HFFc6 (cell line): ENCODE results near the gene TMEM151B. TPM values are rescaled to one million over a fixed set of nuclear protein-coding genes. Genes with fewer than 3 reads are reported as not detected.
"Not testable (repeated sequence)": the region's sequence is repeated elsewhere in the genome, so short reads cannot be mapped to it uniquely, and the experiment has no call there.

ENCODE experiments used
- DNase-seq: peaks from one replicate; pipeline ENCODE4 v3.0.0-alpha.2; 2018
- H3K27ac Mint-ChIP-seq: 2 replicates; pipeline ENCODE4 v1.8.0; 2020; ENCODE audit warnings: mild to moderate bottlenecking, mixed read lengths
- H3K27me3 Mint-ChIP-seq: 2 replicates; pipeline ENCODE4 v1.8.0; 2021; ENCODE audit warnings: mild to moderate bottlenecking, moderate library complexity, mixed read lengths; ENCODE audit not compliant: insufficient read depth
- H3K36me3 Mint-ChIP-seq: 2 replicates; pipeline ENCODE4 v1.8.0; 2021; ENCODE audit warnings: low read depth, mixed read lengths
- H3K4me1 Mint-ChIP-seq: 2 replicates; pipeline ENCODE4 v1.8.0; 2020; ENCODE audit warnings: low read depth, mixed read lengths
- H3K4me3 Mint-ChIP-seq: 2 replicates; pipeline ENCODE4 v1.8.0; 2020; ENCODE audit warnings: mild to moderate bottlenecking, moderate library complexity, mixed read lengths
- H3K9me3 Mint-ChIP-seq: 2 replicates; pipeline ENCODE4 v1.8.0; 2020; ENCODE audit warnings: mild to moderate bottlenecking, mixed read lengths
- CTCF ChIP-seq: fragments of 200-600 bp; sonication (generic); IDR thresholded peaks from 2 replicates; pipeline ENCODE4 v1.5.0; 2021; ENCODE audit warnings: antibody characterized with exemption, mild to moderate bottlenecking
- total RNA-seq, 6 experiments: library from RNA; stranded (reverse); fragmentation: NEBNext Ultra II Directional; extraction: Animal tissue kit (Norgen Biotek cat#: 25700); gene quantifications; 2 replicates in 1 of 6; 3 replicates in 5 of 6; pipeline ENCODE4 v1.2.3, GENCODE V29; 2021

Gene TMEM151B
- total RNA-seq, 6 experiments from 2014 or later = not detected

- H3K36me3 Mint-ChIP-seq = no peaks in the 10 kb centered on the region
- peaks cover 36% of the 10 kb centered on the region for H3K4me1 Mint-ChIP-seq
- H3K27ac Mint-ChIP-seq = no peak overlapping the region
Observed at GRCh38 chr6:44230034-44230675, 40.1 kb upstream of the TMEM151B start.

GRCh38 chr6:44231426-44231825 lies 38.8 kb upstream of the TMEM151B start:
- not testable (repeated sequence) for H3K27ac Mint-ChIP-seq, H3K9me3 Mint-ChIP-seq, H3K27me3 Mint-ChIP-seq, H3K36me3 Mint-ChIP-seq, H3K4me3 Mint-ChIP-seq, DNase-seq
- H3K4me1 Mint-ChIP-seq = peaks cover 45% of the 10 kb centered on the region

More at GRCh38 chr6:44230034-44230675, 40.1 kb upstream of the TMEM151B start:
- no peaks in the 10 kb centered on the region for H3K9me3 Mint-ChIP-seq
- no peak for DNase-seq
- no peak for TF ChIP-seq CTCF
- H3K27me3 Mint-ChIP-seq = peaks cover 2% of the 10 kb centered on the region
- H3K4me3 Mint-ChIP-seq = no peak overlapping the region

- Mint-ChIP-seq H3K36me3 (no peaks in the 10 kb centered on the region), H3K4me3 (no peak overlapping the region), H3K9me3 (no peaks in the 10 kb centered on the region), H3K27me3 (peaks cover 2% of the 10 kb centered on the region), H3K27ac (peak overlapping the region; percentile 87), H3K4me1 (peaks cover 52% of the 10 kb centered on the region)
- DNase-seq = no peak
- no peak for TF ChIP-seq CTCF
Observed at GRCh38 chr6:44232676-44233566, 37.3 kb upstream of the TMEM151B start.

- DNase-seq = no peak
- H3K27ac Mint-ChIP-seq = peak overlapping the region; percentile 87
- no peak overlapping the region for H3K4me3 Mint-ChIP-seq
- H3K27me3 Mint-ChIP-seq = peaks cover 2% of the 10 kb centered on the region
- peaks cover 55% of the 10 kb centered on the region for H3K4me1 Mint-ChIP-seq
- H3K9me3 Mint-ChIP-seq = no peaks in the 10 kb centered on the region
- no peak for TF ChIP-seq CTCF
- no peaks in the 10 kb centered on the region for H3K36me3 Mint-ChIP-seq
Observed at GRCh38 chr6:44233567-44234100, 36.6 kb upstream of the TMEM151B start.

GRCh38 chr6:44234101-44235025 lies 35.9 kb upstream of the TMEM151B start:
- DNase-seq = peak; percentile 75
- peak; percentile 78 for TF ChIP-seq CTCF
- H3K27me3 Mint-ChIP-seq = peaks cover 2% of the 10 kb centered on the region
- no peak overlapping the region for H3K4me3 Mint-ChIP-seq
- peak overlapping the region; percentile 87 for H3K27ac Mint-ChIP-seq
- peaks cover 57% of the 10 kb centered on the region for H3K4me1 Mint-ChIP-seq
- no peaks in the 10 kb centered on the region for H3K9me3 Mint-ChIP-seq
- no peaks in the 10 kb centered on the region for H3K36me3 Mint-ChIP-seq
